Hepatocyte (in vitro differentiated cells): ENCODE data around the gene CCDC137. TPM values are rescaled to one million over a fixed set of nuclear protein-coding genes. Genes with fewer than 3 reads are reported as not detected.
"Not testable (repeated sequence)": the region's sequence is repeated elsewhere in the genome, so short reads cannot be mapped to it uniquely, and the experiment has no call there.

Source experiments
- DNase-seq: peaks from one replicate; pipeline ENCODE4 v3.0.0-alpha.2; 2016; ENCODE audit warnings: low spot score
- H2AFZ ChIP-seq: fragments of 200-600 bp; sonication (generic); 2 replicates; pipeline ENCODE4 v1.6.0; 2016; ENCODE audit warnings: antibody characterized with exemption, mild to moderate bottlenecking
- H3K27ac ChIP-seq: fragments of 200-600 bp; sonication (generic); 2 replicates; pipeline ENCODE4 v1.5.1; 2016; ENCODE audit warnings: mild to moderate bottlenecking
- H3K27me3 ChIP-seq: fragments of 200-600 bp; sonication (generic); 2 replicates; pipeline ENCODE4 v1.6.1; 2016
- H3K36me3 ChIP-seq: fragments of 200-600 bp; sonication (generic); replicated peaks from 2 replicates; pipeline ENCODE4 v1.5.1; 2016; ENCODE audit warnings: low read depth; ENCODE audit not compliant: insufficient read depth
- H3K4me1 ChIP-seq: fragments of 200-600 bp; sonication (generic); 2 replicates; pipeline ENCODE4 v1.5.1; 2016; ENCODE audit warnings: mild to moderate bottlenecking, moderate library complexity; ENCODE audit not compliant: insufficient read depth
- H3K4me2 ChIP-seq: fragments of 200-600 bp; sonication (generic); 2 replicates; pipeline ENCODE4 v1.6.0; 2016
- H3K4me3 ChIP-seq: fragments of 200-600 bp; sonication (generic); 2 replicates; pipeline ENCODE4 v1.5.1; 2016; ENCODE audit warnings: mild to moderate bottlenecking
- H3K79me2 ChIP-seq: fragments of 200-600 bp; sonication (generic); 2 replicates; pipeline ENCODE4 v1.6.0; 2017; ENCODE audit warnings: mild to moderate bottlenecking
- H3K9me2 ChIP-seq: fragments of 200-600 bp; sonication (generic); replicated peaks from 2 replicates; pipeline ENCODE4 v1.6.0; 2017; ENCODE audit warnings: mild to moderate bottlenecking; ENCODE audit not compliant: insufficient read depth
- H3K9me3 ChIP-seq: fragments of 200-600 bp; sonication (generic); 2 replicates; pipeline ENCODE4 v1.5.1; 2016; ENCODE audit warnings: low read depth, mild to moderate bottlenecking
- H4K20me1 ChIP-seq: fragments of 200-600 bp; sonication (generic); 2 replicates; pipeline ENCODE4 v1.6.0; 2016; ENCODE audit warnings: mild to moderate bottlenecking; ENCODE audit not compliant: insufficient read depth, poor library complexity, severe bottlenecking
- EZH2 ChIP-seq: fragments of 200-600 bp; sonication (generic); IDR thresholded peaks from 2 replicates; pipeline ENCODE4 v1.6.1; 2016; ENCODE audit warnings: antibody characterized with exemption, mild to moderate bottlenecking, borderline replicate concordance
- EZH2phosphoT487 ChIP-seq: fragments of 200-600 bp; sonication (generic); IDR thresholded peaks from one replicate; pipeline ENCODE4 v1.6.1; 2018; ENCODE audit warnings: antibody characterized with exemption, mild to moderate bottlenecking, low read depth, moderate library complexity; ENCODE audit not compliant: unreplicated experiment, severe bottlenecking
- WGBS: methylation state at CpG from one replicate; pipeline ENCODE4 v1.1.6; 2016; ENCODE audit warnings: low lambda C conversion rate; ENCODE audit errors: missing lambda C conversion rate; 5-methylcytosine and 5-hydroxymethylcytosine counted together
- polyA plus RNA-seq: library from polyadenylated mRNA; unstranded; fragments of >200 nt; fragmentation: Nextera tagmentation; extraction: Ambion mirVana; gene quantifications from 2 replicates; pipeline ENCODE4 v1.2.1, GENCODE V29; 2016
- total RNA-seq: library from RNA; depleted of rRNA; stranded (reverse); fragments of >200 nt; gene quantifications from 2 replicates; pipeline ENCODE4 v1.2.3, GENCODE V29; 2014
- TF ChIP-seq, protein P1 (sequence below): fragments of 200-600 bp; sonication (generic); IDR thresholded peaks from 2 replicates; pipeline ENCODE4 v1.5.1; 2016; ENCODE audit warnings: antibody characterized with exemption, mild to moderate bottlenecking; ENCODE audit not compliant: poor library complexity

CCDC137 gene
- total and polyA plus RNA-seq, 2 experiments from 2014 or later, result 8.3 to 20.5 TPM

DNA sequence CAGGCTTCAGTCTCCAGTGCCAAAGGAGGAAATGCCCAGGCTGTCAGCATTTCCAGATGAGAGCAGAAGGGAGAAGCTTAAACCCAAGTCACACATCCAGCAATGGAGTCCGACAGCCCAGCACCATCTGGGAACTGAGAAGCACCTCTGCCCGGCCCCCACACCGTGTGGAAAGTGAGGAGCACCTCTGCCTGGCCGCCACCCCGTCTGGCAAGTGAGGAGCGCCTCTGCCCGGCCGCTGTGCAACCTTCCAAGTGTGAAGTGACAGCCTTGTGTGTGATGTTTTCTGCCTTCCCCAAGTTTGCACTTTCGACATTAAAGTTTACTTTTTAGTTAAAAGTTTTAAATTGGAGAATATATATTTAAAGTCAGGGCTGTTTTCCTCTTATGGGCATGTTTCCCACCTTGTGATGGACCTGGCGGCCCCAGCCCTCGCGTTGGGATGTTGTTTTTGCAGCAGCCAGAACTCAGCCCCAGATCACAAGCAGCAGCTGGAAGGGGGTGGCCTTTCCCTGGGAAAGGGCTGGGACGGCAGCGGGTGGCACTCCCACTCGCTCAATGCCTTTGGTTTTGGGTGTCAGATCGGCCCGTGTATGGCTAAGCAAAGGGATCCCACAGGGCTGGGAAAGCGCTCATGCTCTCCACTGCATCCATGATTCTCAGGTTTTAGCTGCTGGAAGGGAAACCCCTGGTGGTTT lies 7.2 kb downstream of the CCDC137 start:
- TF ChIP-seq, protein P1, sequence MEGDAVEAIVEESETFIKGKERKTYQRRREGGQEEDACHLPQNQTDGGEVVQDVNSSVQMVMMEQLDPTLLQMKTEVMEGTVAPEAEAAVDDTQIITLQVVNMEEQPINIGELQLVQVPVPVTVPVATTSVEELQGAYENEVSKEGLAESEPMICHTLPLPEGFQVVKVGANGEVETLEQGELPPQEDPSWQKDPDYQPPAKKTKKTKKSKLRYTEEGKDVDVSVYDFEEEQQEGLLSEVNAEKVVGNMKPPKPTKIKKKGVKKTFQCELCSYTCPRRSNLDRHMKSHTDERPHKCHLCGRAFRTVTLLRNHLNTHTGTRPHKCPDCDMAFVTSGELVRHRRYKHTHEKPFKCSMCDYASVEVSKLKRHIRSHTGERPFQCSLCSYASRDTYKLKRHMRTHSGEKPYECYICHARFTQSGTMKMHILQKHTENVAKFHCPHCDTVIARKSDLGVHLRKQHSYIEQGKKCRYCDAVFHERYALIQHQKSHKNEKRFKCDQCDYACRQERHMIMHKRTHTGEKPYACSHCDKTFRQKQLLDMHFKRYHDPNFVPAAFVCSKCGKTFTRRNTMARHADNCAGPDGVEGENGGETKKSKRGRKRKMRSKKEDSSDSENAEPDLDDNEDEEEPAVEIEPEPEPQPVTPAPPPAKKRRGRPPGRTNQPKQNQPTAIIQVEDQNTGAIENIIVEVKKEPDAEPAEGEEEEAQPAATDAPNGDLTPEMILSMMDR, result no peak
- no peak for TF ChIP-seq EZH2
- no peak for TF ChIP-seq EZH2phosphoT487
- H3K4me1 ChIP-seq, result no peaks in the 10 kb centered on the region
- H3K36me3 ChIP-seq, result no peaks in the 10 kb centered on the region
- H3K9me3 ChIP-seq, result no peaks in the 10 kb centered on the region
- no peaks in the 10 kb centered on the region for H3K9me2 ChIP-seq
- H2AFZ ChIP-seq, result no peak overlapping the region
- no peak overlapping the region for H3K27ac ChIP-seq
- 93% methylated on average over 18 of the region's 18 CpGs for WGBS
- no peak overlapping the region for H3K4me2 ChIP-seq
- H3K79me2 ChIP-seq, result peaks cover 10% of the 10 kb centered on the region
- H4K20me1 ChIP-seq, result no peaks in the 10 kb centered on the region
- DNase-seq, result no peak
- no peak overlapping the region for H3K4me3 ChIP-seq
- no peaks in the 10 kb centered on the region for H3K27me3 ChIP-seq

DNA sequence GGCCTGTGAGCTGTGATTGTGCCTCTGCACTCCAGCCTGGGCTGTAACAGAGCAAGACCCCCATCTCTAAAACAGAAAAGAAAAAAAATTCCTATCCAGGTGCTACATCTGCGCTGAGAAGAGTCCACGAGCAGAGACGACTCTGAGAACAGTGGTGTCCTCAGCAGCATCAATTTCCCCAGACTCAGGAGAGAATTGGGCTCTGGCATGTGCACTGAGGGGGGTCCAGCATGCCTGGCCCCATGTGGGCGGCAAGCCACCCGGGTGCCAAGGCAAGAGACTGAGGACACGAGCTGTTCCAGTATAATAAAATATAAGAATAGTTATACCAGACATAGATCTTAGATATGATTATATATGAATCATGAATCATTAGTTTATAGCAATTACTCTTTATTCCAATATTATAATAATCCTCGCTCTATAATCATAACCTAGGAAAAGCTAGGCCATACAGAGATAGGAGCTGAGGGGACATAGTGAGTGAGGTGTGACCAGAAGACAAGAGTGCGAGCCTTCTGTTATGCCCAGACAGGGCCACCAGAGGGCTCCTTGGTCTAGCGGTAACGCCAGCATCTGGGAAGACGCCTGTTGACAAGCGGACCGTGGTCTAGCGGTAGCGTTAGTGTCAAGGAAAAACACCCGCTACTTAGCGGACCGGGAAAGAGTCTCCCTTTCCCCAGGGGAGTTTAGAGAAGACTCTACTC lies 9.1 kb downstream of the CCDC137 start:
- H3K9me3 ChIP-seq, H3K27ac ChIP-seq, H2AFZ ChIP-seq, H3K27me3 ChIP-seq, H4K20me1 ChIP-seq, H3K9me2 ChIP-seq, H3K36me3 ChIP-seq, DNase-seq, H3K4me3 ChIP-seq, H3K79me2 ChIP-seq, H3K4me2 ChIP-seq, H3K4me1 ChIP-seq: not testable (repeated sequence)
- 48% methylated on average over 18 of the region's 18 CpGs for WGBS
- TF ChIP-seq, protein P1, result peak; percentile 48

GRCh38 chr17:81676906-81677305 lies 10.4 kb downstream of the CCDC137 start:
- Histone ChIP-seq H3K79me2 (peaks cover 15% of the 10 kb centered on the region), H3K4me2 (no peak overlapping the region), H2AFZ (no peak overlapping the region), H3K27me3 (no peaks in the 10 kb centered on the region), H3K4me3 (no peak overlapping the region), H3K4me1 (no peaks in the 10 kb centered on the region), H4K20me1 (no peaks in the 10 kb centered on the region), H3K9me2 (no peaks in the 10 kb centered on the region), H3K27ac (no peak overlapping the region), H3K36me3 (no peaks in the 10 kb centered on the region), H3K9me3 (no peaks in the 10 kb centered on the region)
- TF ChIP-seq EZH2phosphoT487, result no peak
- TF ChIP-seq, protein P1, result no peak
- TF ChIP-seq EZH2, result no peak
- 90% methylated on average over 17 of the region's 17 CpGs for WGBS
- no peak for DNase-seq
